Esophagus (tissue), 2 donors: ENCODE measurements around the gene GPR158. TPM values are rescaled to one million over a fixed set of nuclear protein-coding genes. Genes with fewer than 3 reads are reported as not detected.

Experiments
- H3K27ac ChIP-seq, 2 donors: one replicate each; pipeline ENCODE4 v1.5.1; 2013; ENCODE audit warnings: low read depth in 2 of 2, mild to moderate bottlenecking in 2 of 2, inconsistent platforms in 1 of 2, low read length in 1 of 2, moderate library complexity in 1 of 2
- H3K27me3 ChIP-seq, 2 donors: one replicate each; pipeline ENCODE4 v1.6.1; 2013; ENCODE audit warnings: low read length in 2 of 2, control low read depth in 1 of 2, mild to moderate bottlenecking in 1 of 2; ENCODE audit not compliant: insufficient read depth in 2 of 2, control insufficient read depth in 1 of 2
- H3K36me3 ChIP-seq, 2 donors: one replicate each; pipeline ENCODE4 v1.6.1; 2013; ENCODE audit warnings: low read length in 1 of 2; ENCODE audit not compliant: control insufficient read depth in 2 of 2, insufficient read depth in 2 of 2
- H3K4me1 ChIP-seq, 2 donors: one replicate each; pipeline ENCODE4 v1.6.1; 2013; ENCODE audit warnings: low read length in 1 of 2; ENCODE audit not compliant: control insufficient read depth in 2 of 2, insufficient read depth in 2 of 2
- H3K4me3 ChIP-seq, 2 donors: one replicate each; pipeline ENCODE4 v1.5.1; 2013; ENCODE audit warnings: low read length in 2 of 2, mild to moderate bottlenecking in 2 of 2, low read depth in 1 of 2, moderate library complexity in 1 of 2
- H3K9me3 ChIP-seq, 2 donors: one replicate each; pipeline ENCODE4 v1.6.1; 2013; ENCODE audit warnings: mild to moderate bottlenecking in 2 of 2, low read depth in 1 of 2, low read length in 1 of 2, moderate library complexity in 1 of 2; ENCODE audit not compliant: control insufficient read depth in 2 of 2, insufficient read depth in 1 of 2
- WGBS, 2 donors: extraction: QIAGEN DNeasy Blood & Tissue Kit; methylation state at CpG; one replicate each; pipeline ENCODE4 v1.1.7; 2013; 5-methylcytosine and 5-hydroxymethylcytosine counted together
- polyA plus RNA-seq, 2 donors: library from polyadenylated mRNA; stranded (reverse); fragments of 200-250 nt; gene quantifications; one replicate each; pipeline ENCODE4 v1.2.3, GENCODE V29; 2013
- donor health status: healthy with polysubstance abuse.
- donor health status: Bipolar disorder and iron deficiency.

Gene GPR158
- polyA plus RNA-seq, 2 donors = under 0.01 TPM; not detected in 1

DNA sequence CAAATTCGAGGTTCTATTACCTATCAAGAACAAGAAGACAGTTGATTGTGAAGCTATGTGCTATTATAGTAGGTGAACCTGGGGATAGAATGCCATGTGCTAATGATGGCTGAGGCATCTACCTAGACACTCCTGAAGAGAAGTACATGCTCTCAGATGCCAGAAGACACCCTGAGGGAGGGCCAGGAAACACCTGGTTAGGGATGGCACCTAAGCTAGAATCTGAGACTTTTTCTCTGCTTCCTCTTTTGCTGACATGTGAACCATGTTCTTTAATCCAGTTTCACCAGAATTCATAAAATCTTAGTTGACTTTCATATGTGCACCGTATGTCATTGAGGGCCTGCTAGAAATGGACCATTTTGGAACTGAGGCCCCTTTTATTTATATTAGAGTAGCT is 242.8 kb downstream of the GPR158 start:
- H3K4me3 ChIP-seq = no peak overlapping the region
- WGBS, 2 donors = 65% methylated on average over 2 of the region's 2 CpGs

GRCh38 chr10:25425776-25426175 is 251.0 kb downstream of the GPR158 start:
- no peaks in the 10 kb centered on the region for H3K4me1 ChIP-seq
- H3K36me3 ChIP-seq = no peaks in the 10 kb centered on the region
- H3K9me3 ChIP-seq = no peaks in the 10 kb centered on the region
- no peak overlapping the region for H3K4me3 ChIP-seq
- 59 to 67% methylated on average over 2 of the region's 2 CpGs for WGBS, 2 donors
- no peaks in the 10 kb centered on the region for H3K27me3 ChIP-seq
- no peak overlapping the region for H3K27ac ChIP-seq

More for the DNA sequence above, 242.8 kb downstream of the GPR158 start:
- no peaks in the 10 kb centered on the region for H3K36me3 ChIP-seq
- no peaks in the 10 kb centered on the region for H3K4me1 ChIP-seq
- H3K27me3 ChIP-seq = no peaks in the 10 kb centered on the region
- no peaks in the 10 kb centered on the region for H3K9me3 ChIP-seq
- no peak overlapping the region for H3K27ac ChIP-seq

GRCh38 chr10:25436431-25436830 is 261.6 kb downstream of the GPR158 start:
- WGBS, 2 donors = 85 to 89% methylated on average over 2 of the region's 2 CpGs
- no peaks in the 10 kb centered on the region for H3K27me3 ChIP-seq
- no peak overlapping the region for H3K4me3 ChIP-seq
- H3K36me3 ChIP-seq = no peaks in the 10 kb centered on the region
- no peaks in the 10 kb centered on the region for H3K4me1 ChIP-seq
- H3K27ac ChIP-seq = no peak overlapping the region
- no peaks in the 10 kb centered on the region for H3K9me3 ChIP-seq

DNA sequence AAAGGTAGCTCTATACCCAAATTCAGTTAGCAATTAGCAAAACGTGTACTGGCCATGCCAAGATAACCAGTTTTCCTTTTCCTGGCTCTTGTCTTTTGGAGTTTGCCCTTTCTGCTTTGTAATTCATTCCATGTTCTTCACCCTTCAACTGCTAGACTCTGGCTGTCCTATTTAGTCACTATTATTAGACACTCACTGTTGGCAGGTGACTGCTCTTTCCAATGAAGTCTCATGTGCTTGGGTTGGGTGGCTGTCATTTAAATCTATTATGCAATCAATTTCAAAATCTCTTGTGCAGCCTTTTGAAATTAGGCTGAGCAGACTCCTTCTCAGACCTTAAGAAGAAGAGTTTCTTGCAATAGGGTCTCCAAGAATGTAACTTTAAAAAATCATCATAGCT is 266.5 kb downstream of the GPR158 start:
- Histone ChIP-seq H3K4me1 (no peaks in the 10 kb centered on the region), H3K36me3 (no peaks in the 10 kb centered on the region), H3K9me3 (peaks cover 2% of the 10 kb centered on the region in 2 donors), H3K27me3 (no peaks in the 10 kb centered on the region), H3K27ac (no peak overlapping the region), H3K4me3 (no peak overlapping the region)
- WGBS, 2 donors = 24 to 45% methylated on average over 1 of the region's 1 CpG

GRCh38 chr10:25444266-25444665 is 269.5 kb downstream of the GPR158 start:
- Histone ChIP-seq H3K9me3 (peaks cover 2% of the 10 kb centered on the region in 2 donors), H3K36me3 (no peaks in the 10 kb centered on the region), H3K27ac (no peak overlapping the region), H3K27me3 (no peaks in the 10 kb centered on the region), H3K4me3 (no peak overlapping the region), H3K4me1 (no peaks in the 10 kb centered on the region)
- 79 to 87% methylated on average over 6 of the region's 6 CpGs for WGBS, 2 donors

- Histone ChIP-seq H3K9me3 (no peaks in the 10 kb centered on the region), H3K4me3 (no peak overlapping the region), H3K27ac (no peak overlapping the region), H3K36me3 (no peaks in the 10 kb centered on the region), H3K4me1 (no peaks in the 10 kb centered on the region), H3K27me3 (no peaks in the 10 kb centered on the region)
- WGBS, 2 donors = 74 to 75% methylated on average over 4 of the region's 4 CpGs
Observed at GRCh38 chr10:25451401-25451800, 276.6 kb downstream of the GPR158 start.

DNA sequence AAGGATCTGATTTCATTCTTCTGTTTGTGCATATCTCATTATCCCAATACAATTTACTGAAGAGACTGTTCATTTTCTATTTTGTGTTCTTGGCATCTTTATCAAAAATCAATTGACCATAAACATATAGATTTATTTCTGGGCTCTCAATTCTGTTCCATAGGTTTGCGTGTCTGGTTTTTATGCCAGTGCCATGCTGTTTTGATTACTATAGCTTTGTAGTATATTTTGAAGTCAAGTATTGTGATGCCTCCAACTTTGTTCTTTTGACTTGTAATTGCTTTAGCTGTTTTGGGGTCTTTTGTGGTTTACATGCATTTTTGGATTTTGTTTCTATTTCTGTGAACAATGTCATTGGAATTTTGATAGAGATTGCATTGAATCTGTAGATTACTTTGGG is 278.8 kb downstream of the GPR158 start:
- WGBS, 2 donors = 80 to 95% methylated on average over 1 of the region's 1 CpG
- H3K27me3 ChIP-seq = no peaks in the 10 kb centered on the region
- H3K4me1 ChIP-seq = no peaks in the 10 kb centered on the region
- H3K27ac ChIP-seq = no peak overlapping the region
- no peaks in the 10 kb centered on the region for H3K36me3 ChIP-seq
- peaks cover 0 to 2% of the 10 kb centered on the region in 2 donors for H3K9me3 ChIP-seq
- H3K4me3 ChIP-seq = no peak overlapping the region

- no peaks in the 10 kb centered on the region for H3K4me1 ChIP-seq
- no peaks in the 10 kb centered on the region for H3K27me3 ChIP-seq
- H3K27ac ChIP-seq = no peak overlapping the region
- 22 to 27% methylated on average over 4 of the region's 4 CpGs for WGBS, 2 donors
- H3K9me3 ChIP-seq = peaks cover 0 to 2% of the 10 kb centered on the region in 2 donors
- no peaks in the 10 kb centered on the region for H3K36me3 ChIP-seq
- H3K4me3 ChIP-seq = no peak overlapping the region
Observed at GRCh38 chr10:25455980-25456567, 281.3 kb downstream of the GPR158 start.

GRCh38 chr10:25457552-25457951 is 282.8 kb downstream of the GPR158 start:
- no peaks in the 10 kb centered on the region for H3K27me3 ChIP-seq
- H3K4me1 ChIP-seq = no peaks in the 10 kb centered on the region
- no peak overlapping the region for H3K4me3 ChIP-seq
- no peak overlapping the region for H3K27ac ChIP-seq
- H3K9me3 ChIP-seq = peaks cover 0 to 2% of the 10 kb centered on the region in 2 donors
- H3K36me3 ChIP-seq = no peaks in the 10 kb centered on the region
- WGBS, 2 donors = 74 to 83% methylated on average over 2 of the region's 2 CpGs

DNA sequence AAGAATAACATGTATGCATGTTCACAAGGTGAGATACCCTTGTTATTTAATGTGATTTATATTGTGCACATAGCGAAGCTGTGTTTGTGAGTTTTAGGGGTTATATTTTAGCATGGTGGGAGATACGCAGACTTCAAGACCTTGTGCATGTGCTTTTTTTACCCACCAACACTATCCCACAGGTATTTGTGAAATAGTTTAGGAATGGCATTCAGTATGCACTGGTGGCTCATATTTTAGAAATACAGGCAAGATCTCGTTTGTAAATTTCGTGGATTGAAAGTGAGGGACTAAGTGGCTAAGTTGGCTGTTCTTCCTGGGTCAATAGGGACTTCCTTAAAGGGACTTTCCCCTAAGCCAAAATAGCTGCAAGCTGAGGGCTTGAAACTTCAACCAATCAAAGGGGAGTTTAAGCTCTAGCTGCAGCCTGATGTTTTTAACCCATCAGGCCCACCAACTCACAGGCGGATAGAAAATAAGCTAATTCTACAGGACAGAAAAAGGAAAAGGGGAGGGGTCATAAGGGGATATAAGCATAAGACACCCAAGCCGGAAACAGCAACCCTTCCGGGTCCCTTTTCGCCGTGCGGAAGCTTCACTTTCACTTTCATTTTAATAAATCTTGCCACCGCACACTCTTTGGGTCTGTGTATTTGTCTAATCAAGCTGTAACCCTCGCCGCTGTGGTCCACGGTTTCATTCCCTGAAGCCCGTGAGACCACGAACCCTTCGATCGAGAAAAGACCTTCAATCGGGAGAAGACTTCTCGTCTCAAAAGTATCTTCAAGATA is 291.0 kb downstream of the GPR158 start:
- Histone ChIP-seq H3K36me3 (no peaks in the 10 kb centered on the region), H3K9me3 (no peaks in the 10 kb centered on the region), H3K4me1 (no peaks in the 10 kb centered on the region), H3K4me3 (no peak overlapping the region), H3K27ac (no peak overlapping the region), H3K27me3 (no peaks in the 10 kb centered on the region)
- WGBS, 2 donors = 87 to 92% methylated on average over 20 of the region's 20 CpGs
